Measurements from ENCODE around the gene CCDC85A. TPM values are rescaled to one million over a fixed set of nuclear protein-coding genes. Genes with fewer than 3 reads are reported as not detected.

Gene CCDC85A
- under 0.01 and 0.36 TPM in 2 replicates for total RNA-seq

GRCh38 chr2:56183643-56184499, at the start of gene CCDC85A:
TSS of gene CCDC85A (plus strand) at chr2:56183990. CDS start at chr2:56184625, 635 bp downstream.

